Activated CD4-positive, alpha-beta T cell treated with anti-CD3 and anti-CD28 coated beads, Interleukin-10, Interleukin-2, amounts not matched to agents 100 ng/mL and 50 ng/mL, durations not matched to agents 16 hours and 8 hours (primary cell): Measurements from ENCODE around the gene GIMAP6.
"Not testable (repeated sequence)": the region's sequence is repeated elsewhere in the genome, so short reads cannot be mapped to it uniquely, and the experiment has no call there.

Source experiments
- DNase-seq: peaks from one replicate; pipeline ENCODE4 v3.0.0-alpha.2; 2020

GIMAP6 gene

GRCh38 chr7:150645259-150646020, 13.3 kb upstream of the GIMAP6 start:
- no peak for DNase-seq

- no peak for DNase-seq
Measured at GRCh38 chr7:150642926-150643325, 10.7 kb upstream of the GIMAP6 start.

- no peak for DNase-seq
Measured at GRCh38 chr7:150641854-150642253, 9.7 kb upstream of the GIMAP6 start.

GRCh38 chr7:150633926-150634325, 1.7 kb upstream of the GIMAP6 start:
- no peak for DNase-seq

GRCh38 chr7:150631084-150631826, 930 bp downstream of the GIMAP6 start:
- peak; percentile 72 for DNase-seq

- no peak for DNase-seq
Measured at GRCh38 chr7:150629347-150629746, 2.8 kb downstream of the GIMAP6 start.

GRCh38 chr7:150627959-150628358, 4.2 kb downstream of the GIMAP6 start:
- no peak for DNase-seq

- no peak for DNase-seq
Measured at GRCh38 chr7:150626696-150627095, 5.5 kb downstream of the GIMAP6 start.

- peak; percentile 51 for DNase-seq
Measured at GRCh38 chr7:150621376-150621775, 10.8 kb downstream of the GIMAP6 start.

- peak; percentile 41 for DNase-seq
Measured at GRCh38 chr7:150620617-150621371, 11.4 kb downstream of the GIMAP6 start.

GRCh38 chr7:150620061-150620460, 12.1 kb downstream of the GIMAP6 start:
- DNase-seq, result no peak

GRCh38 chr7:150615221-150615755, 16.9 kb downstream of the GIMAP6 start:
- DNase-seq, result not testable (repeated sequence)

GRCh38 chr7:150614426-150614825, 17.8 kb downstream of the GIMAP6 start:
- DNase-seq, result not testable (repeated sequence)

- no peak for DNase-seq
Measured at GRCh38 chr7:150613880-150614279, 18.3 kb downstream of the GIMAP6 start.

- no peak for DNase-seq
Measured at GRCh38 chr7:150612925-150613324, 19.3 kb downstream of the GIMAP6 start.

- peak; percentile 34 for DNase-seq
Measured at GRCh38 chr7:150610233-150610632, 22.0 kb downstream of the GIMAP6 start.

GRCh38 chr7:150603600-150603999, 28.6 kb downstream of the GIMAP6 start:
- not testable (repeated sequence) for DNase-seq

- DNase-seq, result no peak
Measured at GRCh38 chr7:150595361-150595760, 36.8 kb downstream of the GIMAP6 start.

GRCh38 chr7:150594805-150595204, 37.4 kb downstream of the GIMAP6 start:
- DNase-seq, result no peak

- no peak for DNase-seq
Measured at GRCh38 chr7:150587551-150587950, 44.6 kb downstream of the GIMAP6 start.

- DNase-seq, result no peak
Measured at GRCh38 chr7:150586785-150587152, 45.4 kb downstream of the GIMAP6 start.

GRCh38 chr7:150586068-150586784, 46.0 kb downstream of the GIMAP6 start:
- DNase-seq, result no peak

GRCh38 chr7:150585199-150585598, 47.0 kb downstream of the GIMAP6 start:
- no peak for DNase-seq
